IMR-90 (cell line): ENCODE results near the gene DCUN1D1. TPM values are rescaled to one million over a fixed set of nuclear protein-coding genes. Genes with fewer than 3 reads are reported as not detected.

ENCODE experiments used
- ATAC-seq: fragments of 200-7000 bp; cut with Tn5 transposase; 2 replicates; pipeline ENCODE4 v1.9.1; 2020; ENCODE audit warnings: low read depth, mild to moderate bottlenecking, moderate library complexity
- BruUV-seq: library from RNA; stranded (reverse); fragments of 400-500 nt; replicated peaks from 2 replicates; lab custom pipeline; 2021; lab: Mats Ljungman, UMichigan
- CTCF ChIA-PET: fragments of 300-600 bp; formaldehyde crosslinking; extraction: SDS; loops from one replicate; lab custom pipeline; 2021; ENCODE audit warnings: antibody characterized with exemption; lab: Yijun Ruan, JAX
- POLR2A ChIA-PET: fragments of 300-600 bp; sonication (Branson Sonifier 250); formaldehyde crosslinking; loops from one replicate; lab custom pipeline; 2022; ENCODE audit warnings: antibody characterized with exemption; ENCODE audit not compliant: unreplicated experiment; lab: Charles Lee
- DNase-seq: peaks from one replicate; pipeline ENCODE4 v3.0.0; 2013
- H2AFZ ChIP-seq: replicated peaks from 2 replicates; pipeline ENCODE3; 2013; ENCODE audit warnings: low read length, mild to moderate bottlenecking; ENCODE audit not compliant: poor library complexity
- H2AK5ac ChIP-seq: 2 replicates; pipeline ENCODE4 v1.6.1; 2013; ENCODE audit warnings: low read depth, low read length, inconsistent platforms
- H2AK9ac ChIP-seq: replicated peaks from 2 replicates; pipeline ENCODE3; 2013; ENCODE audit warnings: mild to moderate bottlenecking, low read depth, low read length, moderate library complexity; ENCODE audit not compliant: poor library complexity
- H2BK120ac ChIP-seq: 2 replicates; pipeline ENCODE4 v1.6.1; 2013; ENCODE audit warnings: low read depth, low read length, inconsistent platforms
- H2BK15ac ChIP-seq: 3 replicates; pipeline ENCODE4 v1.6.1; 2013; ENCODE audit warnings: low read depth, low read length, inconsistent platforms
- H2BK20ac ChIP-seq: 2 replicates; pipeline ENCODE4 v1.6.1; 2013; ENCODE audit warnings: low read depth, mild to moderate bottlenecking, inconsistent platforms, low read length, moderate library complexity
- H2BK5ac ChIP-seq: 2 replicates; pipeline ENCODE4 v1.6.1; 2013; ENCODE audit warnings: mild to moderate bottlenecking, low read depth, low read length, inconsistent platforms; ENCODE audit not compliant: poor library complexity, severe bottlenecking
- H3K14ac ChIP-seq: replicated peaks from 2 replicates; pipeline ENCODE4 v1.6.1; 2013; ENCODE audit warnings: low read depth, low read length, inconsistent platforms
- H3K18ac ChIP-seq: 2 replicates; pipeline ENCODE4 v1.6.1; 2013; ENCODE audit warnings: low read depth, low read length, control low read depth
- H3K23ac ChIP-seq: 2 replicates; pipeline ENCODE4 v1.6.1; 2013; ENCODE audit warnings: low read depth, low read length, inconsistent platforms
- H3K27ac ChIP-seq: 2 replicates; pipeline ENCODE4 v1.5.1; 2013; ENCODE audit warnings: mild to moderate bottlenecking, control low read depth, low read length; ENCODE audit not compliant: insufficient read depth
- H3K27me3 ChIP-seq: 2 replicates; pipeline ENCODE4 v1.6.1; 2013; ENCODE audit warnings: low read length; ENCODE audit not compliant: control insufficient read depth, insufficient read depth
- H3K36me3 ChIP-seq: 2 replicates; pipeline ENCODE4 v1.6.1; 2013; ENCODE audit warnings: low read length, mixed read lengths; ENCODE audit not compliant: control insufficient read depth, insufficient read depth
- H3K4ac ChIP-seq: 2 replicates; pipeline ENCODE4 v1.6.1; 2013; ENCODE audit warnings: low read depth, low read length, inconsistent platforms
- H3K4me1 ChIP-seq: 2 replicates; pipeline ENCODE4 v1.6.1; 2013; ENCODE audit warnings: low read length, mixed read lengths; ENCODE audit not compliant: control insufficient read depth, insufficient read depth
- H3K4me2 ChIP-seq: 2 replicates; pipeline ENCODE4 v1.6.1; 2013; ENCODE audit warnings: low read depth, mild to moderate bottlenecking, control low read depth, low read length, moderate library complexity
- H3K4me3 ChIP-seq: 2 replicates; pipeline ENCODE4 v1.5.1; 2013; ENCODE audit warnings: low read depth, mild to moderate bottlenecking, control low read depth, low read length, moderate library complexity; ENCODE audit not compliant: insufficient read depth
- H3K56ac ChIP-seq: 2 replicates; pipeline ENCODE4 v1.6.1; 2013; ENCODE audit warnings: low read length, inconsistent platforms; ENCODE audit not compliant: insufficient read depth; ENCODE audit errors: extremely low read depth
- H3K79me1 ChIP-seq, 2 experiments: 2 replicates each; pipeline ENCODE4 v1.6.1; 2013; ENCODE audit warnings: low read length in 2 of 2, inconsistent platforms in 1 of 2, low read depth in 1 of 2
- H3K9ac ChIP-seq: 2 replicates; pipeline ENCODE4 v1.6.1; 2013; ENCODE audit warnings: low read depth, low read length, control low read depth
- H3K9me1 ChIP-seq: 2 replicates; pipeline ENCODE4 v1.6.1; 2013; ENCODE audit warnings: low read length, inconsistent platforms; ENCODE audit not compliant: insufficient read depth
- H3K9me3 ChIP-seq: 2 replicates; pipeline ENCODE4 v1.6.1; 2013; ENCODE audit warnings: low read length; ENCODE audit not compliant: control insufficient read depth, insufficient read depth
- H4K20me1 ChIP-seq: 2 replicates; pipeline ENCODE4 v1.6.1; 2013; ENCODE audit warnings: low read length, inconsistent platforms; ENCODE audit not compliant: insufficient read depth
- H4K5ac ChIP-seq: 2 replicates; pipeline ENCODE4 v1.6.1; 2013; ENCODE audit warnings: mild to moderate bottlenecking, low read depth, low read length, control low read depth
- H4K8ac ChIP-seq, 2 experiments: 2 replicates each; pipeline ENCODE4 v1.6.1; 2013; ENCODE audit warnings: low read depth in 2 of 2, low read length in 2 of 2, control low read depth in 1 of 2, inconsistent platforms in 1 of 2
- H4K91ac ChIP-seq: 2 replicates; pipeline ENCODE4 v1.6.1; 2013; ENCODE audit warnings: low read depth, low read length, inconsistent platforms; ENCODE audit not compliant: insufficient read depth
- BHLHE40 ChIP-seq: fragments of 150-350 bp; IDR thresholded peaks from 2 replicates; pipeline ENCODE4 v1.6.1; 2016; ENCODE audit warnings: mild to moderate bottlenecking, low read depth, low read length
- CEBPB ChIP-seq: IDR thresholded peaks from 2 replicates; pipeline ENCODE4 v1.6.1; 2012; ENCODE audit warnings: low read depth, low read length, improper control_type of control experiment
- CHD1 ChIP-seq: IDR thresholded peaks from 2 replicates; pipeline ENCODE4 v1.6.1; 2012; ENCODE audit warnings: low read depth, low read length, improper control_type of control experiment
- CTCF ChIP-seq: conservative IDR thresholded peaks from 2 replicates; pipeline ENCODE4 v1.5.1; 2012; ENCODE audit warnings: mild to moderate bottlenecking, low read depth, low read length, improper control_type of control experiment
- ELK1 ChIP-seq: fragments of 150-350 bp; IDR thresholded peaks from 2 replicates; pipeline ENCODE4 v1.6.1; 2016; ENCODE audit warnings: low read depth, mild to moderate bottlenecking, low read length, moderate library complexity, borderline replicate concordance
- FOS ChIP-seq: fragments of 150-350 bp; IDR thresholded peaks from 2 replicates; pipeline ENCODE4 v1.6.1; 2016; ENCODE audit warnings: low read depth, low read length
- MAFK ChIP-seq: IDR thresholded peaks from 2 replicates; pipeline ENCODE4 v1.6.1; 2012; ENCODE audit warnings: low read depth, low read length, improper control_type of control experiment
- MAZ ChIP-seq: IDR thresholded peaks from 2 replicates; pipeline ENCODE4 v1.6.1; 2012; ENCODE audit warnings: low read depth, mild to moderate bottlenecking, low read length, improper control_type of control experiment, moderate library complexity, borderline replicate concordance
- MXI1 ChIP-seq: IDR thresholded peaks from 2 replicates; pipeline ENCODE4 v1.6.1; 2012; ENCODE audit warnings: low read depth, mild to moderate bottlenecking, low read length, moderate library complexity, borderline replicate concordance
- NFE2L2 ChIP-seq: fragments of 150-350 bp; IDR thresholded peaks from 2 replicates; pipeline ENCODE4 v1.6.1; 2016; ENCODE audit warnings: low read depth, mild to moderate bottlenecking, low read length
- POLR2A ChIP-seq: IDR thresholded peaks from 2 replicates; pipeline ENCODE4 v1.6.1; 2012; ENCODE audit warnings: mild to moderate bottlenecking, low read depth, low read length
- RAD21 ChIP-seq: IDR thresholded peaks from 2 replicates; pipeline ENCODE4 v1.6.1; 2012; ENCODE audit warnings: low read length, improper control_type of control experiment
- RCOR1 ChIP-seq: IDR thresholded peaks from 2 replicates; pipeline ENCODE4 v1.6.1; 2012; ENCODE audit warnings: mild to moderate bottlenecking, low read length, improper control_type of control experiment; ENCODE audit not compliant: insufficient replicate concordance
- RFX5 ChIP-seq: IDR thresholded peaks from 2 replicates; pipeline ENCODE4 v1.8.0; 2012; ENCODE audit warnings: low read depth, mild to moderate bottlenecking, low read length, moderate library complexity
- SMC3 ChIP-seq: fragments of 150-350 bp; IDR thresholded peaks from 2 replicates; pipeline ENCODE4 v1.6.1; 2016; ENCODE audit warnings: low read depth, mild to moderate bottlenecking, antibody characterized with exemption, low read length, moderate library complexity
- USF2 ChIP-seq: fragments of 150-350 bp; IDR thresholded peaks from 2 replicates; pipeline ENCODE4 v1.6.1; 2017; ENCODE audit warnings: mild to moderate bottlenecking, antibody characterized with exemption, low read length, low read depth
- WGBS, 2 experiments: methylation state at CpG; one replicate each; pipeline versions ENCODE4 v1.1.5 to v1.1.7; 2013; ENCODE audit warnings: missing lambda C conversion rate in 2 of 2; ENCODE audit not compliant: insufficient read length in 1 of 2; ENCODE audit errors: extremely low coverage in 2 of 2; 5-methylcytosine and 5-hydroxymethylcytosine counted together
- dilution Hi-C: fragments of 300-500 bp; cut with HindIII; formaldehyde crosslinking; loops from one replicate; pipeline ENCODE4 v1.14.3; 2018; ENCODE audit warnings: low sequenced_read_pairs; ENCODE audit not compliant: unreplicated experiment
- in situ Hi-C: fragments of 300-500 bp; cut with MboI; formaldehyde crosslinking; loops from 3 replicates; pipeline ENCODE4 v1.14.3; 2019; ENCODE audit warnings: low sequenced_read_pairs, inconsistent platforms, mixed read lengths
- intact Hi-C: fragments of 100-400 bp; cut with micrococcal nuclease; formaldehyde crosslinking; loops from 2 replicates; pipeline ENCODE4 v1.10.0; 2022
- polyA plus RNA-seq, 3 experiments: library from polyadenylated mRNA; depleted of rRNA; stranded (reverse); fragments of >200 nt; gene quantifications; 2 replicates each; pipeline ENCODE4 v1.2.3, GENCODE V29; 2012; ENCODE audit warnings: low replicate concordance in 1 of 3
- total RNA-seq: library from RNA; depleted of rRNA; stranded (reverse); fragments of >200 nt; gene quantifications from 2 replicates; pipeline ENCODE4 v1.2.3, GENCODE V29; 2012

DCUN1D1 gene
- total and polyA plus RNA-seq, 2 of the 4 experiments (the other 2 are of a cell fraction): 12.5 to 17.7 TPM

- CTCF ChIA-PET: interaction anchor here (0.6 kb wide), 1 partner anchor 814 kb away, joined by 3 read pairs; no protein-coding TSS in a partner anchor
- DNase-seq (no peak), ATAC-seq (no peak)
- Histone ChIP-seq H3K4me3 (no peak overlapping the region), H3K4me1 (peaks cover 3% of the 10 kb centered on the region; the same call in 1 of the 2 replicates), H3K9ac (no peak overlapping the region), H2BK120ac (no peak overlapping the region), H4K5ac (no peak overlapping the region), H3K18ac (no peak overlapping the region), H2AK5ac (no peak overlapping the region), H3K14ac (no peak overlapping the region), H2BK15ac (no peak overlapping the region), H3K23ac (no peak overlapping the region), H4K91ac (no peak overlapping the region), H3K27me3 (no peaks in the 10 kb centered on the region), H4K20me1 (no peaks in the 10 kb centered on the region), H3K9me1 (no peaks in the 10 kb centered on the region), H2AK9ac (no peak overlapping the region), H3K56ac (no peak overlapping the region), H3K27ac (no peak overlapping the region), H3K4me2 (no peak overlapping the region), H2BK20ac (no peak overlapping the region), H3K36me3 (peaks cover 3% of the 10 kb centered on the region; the same call in 1 of the 2 replicates), H3K4ac (no peak overlapping the region), H2AFZ (no peak overlapping the region), H4K8ac (no peak overlapping the region), H3K9me3 (no peaks in the 10 kb centered on the region), H3K79me1 (no peaks in the 10 kb centered on the region; a peak in 1 of 4 replicates), H2BK5ac (no peak overlapping the region)
- TF ChIP-seq USF2 (no peak), BHLHE40 (no peak), CEBPB (no peak), SMC3 (no peak), FOS (no peak), MXI1 (no peak), CHD1 (no peak), MAFK (no peak), MAZ (no peak), RAD21 (no peak), RCOR1 (no peak), POLR2A (no peak), RFX5 (no peak), CTCF (no peak), NFE2L2 (no peak), ELK1 (no peak)
- intact Hi-C loops: no loop called here
- in situ Hi-C loops: no loop called here
- no CpG with 5 or more reads among the region's 3 CpGs for WGBS, 2 experiments
- dilution Hi-C loops: no loop called here
- BruUV-seq: no TSS peak
- POLR2A ChIA-PET: no interaction called here
These were observed 90.2 kb downstream of the DCUN1D1 start for GRCh38 chr3:182889948-182890629.
